Measurements from ENCODE around the gene CACNA1D. TPM values are rescaled to one million over a fixed set of nuclear protein-coding genes. Genes with fewer than 3 reads are reported as not detected.
A peak's percentile ranks its signal among the peaks of the same experiment; 100 is the strongest.

Gene CACNA1D
- total and polyA plus RNA-seq, 9 of the 15 experiments (the other 6 are each of a cell fraction or from before 2014, with no cell fraction given), result 0.29 TPM; not detected in 8

GRCh38 chr3:53766706-53767105 lies 272.3 kb downstream of the CACNA1D start:
- no peak overlapping the region for H3K4me3 ChIP-seq
- H3K9me3 ChIP-seq (replicated peaks; ENCODE audit: control insufficient read depth, insufficient read depth, low read depth, low read length), result no peaks in the 10 kb centered on the region
- no peak overlapping the region for H3K9ac ChIP-seq (ENCODE audit: insufficient read depth in 1 of 2, low read depth in 2 of 2, low read length in 2 of 2)
- FAIRE-seq (no peak), ATAC-seq (peak; percentile 63; the same call in 1 of the 3 replicates), DNase-seq (ENCODE audit: extremely low read depth in 1 of 4, low spot score in 3 of 4) (no peak)
- H3K79me2 ChIP-seq (ENCODE audit: control insufficient read depth, insufficient read depth, low read length), result no peaks in the 10 kb centered on the region
- H3K4me1 ChIP-seq (replicated peaks in 1 of 2; ENCODE audit: control insufficient read depth in 2 of 2, insufficient read depth in 2 of 2, low read length in 2 of 2), result no peaks in the 10 kb centered on the region
- no peaks in the 10 kb centered on the region for H4K20me1 ChIP-seq (replicated peaks; ENCODE audit: control insufficient read depth, insufficient read depth, low read length)
- ChIA-PET POLR2A (interaction anchor here (1.2 kb wide), 1 partner anchor 22 kb away, joined by 3 read pairs; no protein-coding TSS in a partner anchor), CTCF (ENCODE audit: low intra/inter-chr PET ratio) (no interaction called here)
- TF ChIP-seq ZNF133 (CRISPR knock-in tag; IDR thresholded peaks at IDR 0.05) (no peak), CTCF (IDR thresholded peaks at IDR 0.05 in 2 of 3, conservative IDR thresholded peaks at IDR 0.05 in 1 of 3; ENCODE audit: insufficient read depth in 2 of 3, low read depth in 1 of 3, low read length in 3 of 3) (0 out of 6 replicates have a peak, but pooled peaks of 1 of the 3 experiments have one; percentile 16)
- no peak overlapping the region for H2AFZ ChIP-seq (ENCODE audit: low read depth, low read length)
- no peak overlapping the region for H3K4me2 ChIP-seq (ENCODE audit: insufficient read depth, low read length)
- intact Hi-C loops (cut with micrococcal nuclease), result no loop called here
- in situ Hi-C loops (cut with MboI), result no loop called here
- H3K27me3 ChIP-seq (ENCODE audit: control insufficient read depth in 2 of 2, insufficient read depth in 2 of 2, low read length in 2 of 2), result peaks cover 0 to 37% of the 10 kb centered on the region in 2 experiments; a peak in 3 of 5 replicates
- H3K36me3 ChIP-seq (ENCODE audit: control insufficient read depth, insufficient read depth, low read length), result no peaks in the 10 kb centered on the region
- no TSS peak for BruUV-seq (replicated peaks)
- no peaks in the 10 kb centered on the region for H3K9me1 ChIP-seq (ENCODE audit: control insufficient read depth, insufficient read depth, low read length)
- H3K27ac ChIP-seq (ENCODE audit: extremely low read depth, low read depth, low read length), result no peak overlapping the region
- 10% methylated on average over 7 of the region's 7 CpGs for WGBS (ENCODE audit: insufficient coverage, low coverage, missing lambda C conversion rate)

All from K562 (cell line).